Omental fat pad (tissue), 4 donors: ENCODE data around the gene DNAJB2. TPM values are rescaled to one million over a fixed set of nuclear protein-coding genes. Genes with fewer than 3 reads are reported as not detected.

Experiments used
- ATAC-seq: fragments of 150-250 bp; one replicate; pipeline ENCODE4 v1.9.1; 2016; ENCODE audit warnings: mild to moderate bottlenecking, moderate library complexity; ENCODE audit not compliant: low FRiP score
- DNase-seq: peaks from one replicate; pipeline ENCODE4 v3.0.0-alpha.2; 2019; ENCODE audit warnings: low spot score
- total RNA-seq, 4 donors: library from RNA; depleted of rRNA; stranded (reverse); fragments of >200 nt; gene quantifications; one replicate each; pipeline ENCODE4 v1.1.0, GENCODE V29; 2016
- TF ChIP-seq, protein P1 (sequence below), 3 donors: fragments of 450-650 bp; IDR thresholded peaks; one replicate each; pipeline ENCODE4 v1.5.1; 2016 to 2017; ENCODE audit warnings: antibody characterized with exemption in 3 of 3, mild to moderate bottlenecking in 3 of 3, moderate library complexity in 2 of 3

Gene DNAJB2
- total RNA-seq, 4 donors from 2014 or later, result 27.5 to 56.6 (median 46.8) TPM

DNA sequence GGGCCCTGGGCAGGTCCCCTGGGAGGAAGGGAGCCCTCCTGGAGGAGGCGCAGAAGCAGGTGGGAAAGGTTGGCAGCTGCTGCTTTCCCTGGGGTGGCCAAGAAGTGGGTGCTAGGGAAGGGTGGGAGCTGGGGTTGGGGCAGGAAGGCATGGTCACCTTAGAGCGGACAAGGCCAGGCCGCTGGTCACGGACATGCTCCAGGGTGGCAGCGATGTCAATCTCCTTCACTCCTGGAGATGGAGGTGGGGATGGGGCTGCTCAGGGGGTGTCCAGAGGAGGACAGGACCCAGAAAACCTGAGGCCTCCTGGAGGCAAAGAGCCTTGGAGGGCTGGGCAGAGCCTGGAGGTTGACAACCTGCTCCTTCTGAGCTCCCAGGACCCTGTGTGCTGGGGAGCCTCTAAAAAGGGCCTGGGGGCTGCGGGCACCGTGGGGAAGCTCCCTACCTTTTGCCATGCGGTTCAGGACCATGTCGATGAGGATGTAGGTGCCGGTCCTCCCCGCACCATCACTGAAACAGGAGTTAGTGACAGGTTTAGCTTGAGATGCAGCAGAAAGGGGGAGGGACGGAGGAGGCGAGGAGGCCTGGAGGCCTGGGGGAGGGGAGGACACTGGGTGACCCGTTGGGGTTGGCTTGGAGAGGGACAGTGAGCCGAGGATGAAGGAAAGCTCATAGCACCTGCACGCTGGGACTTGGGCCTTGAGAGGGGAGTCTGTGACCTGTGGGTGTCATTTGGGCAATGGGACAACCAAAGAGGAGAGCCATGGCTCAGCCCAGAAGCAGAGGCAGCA lies 11.4 kb downstream of the DNAJB2 start:
- TF ChIP-seq, protein P1, sequence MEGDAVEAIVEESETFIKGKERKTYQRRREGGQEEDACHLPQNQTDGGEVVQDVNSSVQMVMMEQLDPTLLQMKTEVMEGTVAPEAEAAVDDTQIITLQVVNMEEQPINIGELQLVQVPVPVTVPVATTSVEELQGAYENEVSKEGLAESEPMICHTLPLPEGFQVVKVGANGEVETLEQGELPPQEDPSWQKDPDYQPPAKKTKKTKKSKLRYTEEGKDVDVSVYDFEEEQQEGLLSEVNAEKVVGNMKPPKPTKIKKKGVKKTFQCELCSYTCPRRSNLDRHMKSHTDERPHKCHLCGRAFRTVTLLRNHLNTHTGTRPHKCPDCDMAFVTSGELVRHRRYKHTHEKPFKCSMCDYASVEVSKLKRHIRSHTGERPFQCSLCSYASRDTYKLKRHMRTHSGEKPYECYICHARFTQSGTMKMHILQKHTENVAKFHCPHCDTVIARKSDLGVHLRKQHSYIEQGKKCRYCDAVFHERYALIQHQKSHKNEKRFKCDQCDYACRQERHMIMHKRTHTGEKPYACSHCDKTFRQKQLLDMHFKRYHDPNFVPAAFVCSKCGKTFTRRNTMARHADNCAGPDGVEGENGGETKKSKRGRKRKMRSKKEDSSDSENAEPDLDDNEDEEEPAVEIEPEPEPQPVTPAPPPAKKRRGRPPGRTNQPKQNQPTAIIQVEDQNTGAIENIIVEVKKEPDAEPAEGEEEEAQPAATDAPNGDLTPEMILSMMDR (IDR thresholded peaks at IDR 0.05), result no peak
- DNase-seq, result no peak
- ATAC-seq, result no peak

DNA sequence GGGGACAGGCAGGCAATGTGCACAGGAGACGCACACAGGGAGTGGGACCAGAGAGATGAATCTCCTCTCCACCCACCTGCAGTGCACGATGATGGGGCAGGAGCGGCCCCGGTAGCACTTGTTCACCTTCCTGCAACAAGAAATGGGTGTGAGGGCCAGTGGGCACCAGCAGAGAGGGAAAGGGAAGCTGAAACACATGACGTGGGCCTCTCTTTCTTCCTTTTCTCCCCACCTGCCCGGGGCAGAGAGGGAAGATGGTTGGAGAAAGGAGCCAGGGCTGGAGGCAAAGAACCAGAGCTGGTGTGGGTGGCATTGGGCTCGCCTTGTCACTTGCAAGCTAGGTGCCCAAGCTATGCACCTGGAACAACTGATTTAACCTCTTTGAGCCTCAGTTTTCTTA lies 12.2 kb downstream of the DNAJB2 start:
- TF ChIP-seq, protein P1 (IDR thresholded peaks at IDR 0.05), result no peak
- ATAC-seq (no peak), DNase-seq (no peak)

DNA sequence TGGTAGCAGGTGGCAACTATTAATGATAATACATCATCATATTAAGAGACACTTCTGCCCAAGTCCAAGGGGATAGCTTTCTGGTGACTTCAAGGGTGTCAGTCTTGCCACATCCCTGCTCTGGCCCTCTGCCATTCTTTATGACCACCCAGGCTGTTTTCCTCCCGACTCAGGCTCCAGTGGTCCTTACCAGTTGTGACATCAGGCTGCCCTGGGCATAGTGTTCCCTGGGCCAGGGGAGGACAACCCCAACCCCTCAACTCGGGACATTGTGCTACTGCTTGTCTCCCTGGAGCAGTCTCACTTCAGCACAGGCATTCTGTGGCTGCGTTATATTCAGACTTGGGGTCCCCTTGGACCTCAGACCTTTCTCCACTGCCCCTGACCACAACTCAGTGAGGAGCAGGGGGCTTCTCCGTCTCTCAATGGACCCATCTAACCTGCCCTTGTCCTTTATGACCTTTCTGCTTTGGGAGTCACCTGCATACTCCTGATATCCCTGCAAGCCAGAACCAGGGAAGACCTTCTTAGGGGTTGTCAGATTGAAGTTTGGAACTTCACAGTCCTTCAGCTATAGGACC lies 12.8 kb downstream of the DNAJB2 start:
- TF ChIP-seq, protein P1 (IDR thresholded peaks at IDR 0.05), result no peak
- no peak for ATAC-seq

DNA sequence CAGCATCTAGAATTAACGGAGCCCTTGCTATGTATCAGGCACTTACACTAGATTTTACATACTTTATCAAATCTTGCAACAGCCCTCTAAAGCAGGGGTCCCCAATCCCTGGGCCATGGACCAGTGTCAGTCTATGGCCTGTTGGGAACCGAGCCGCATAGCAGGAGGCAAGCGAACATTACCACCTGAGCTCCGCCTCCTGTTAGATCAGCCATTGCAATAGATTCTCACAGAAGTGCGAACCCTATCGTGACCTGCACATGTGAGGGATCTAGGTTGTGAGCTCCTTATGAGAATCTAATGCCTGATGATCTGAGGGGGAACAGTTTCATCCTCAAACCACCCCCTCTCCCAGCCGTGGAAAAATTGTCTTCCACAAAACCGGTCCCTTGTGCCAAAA lies 13.4 kb downstream of the DNAJB2 start:
- ATAC-seq, result no peak
- TF ChIP-seq, protein P1 (IDR thresholded peaks at IDR 0.05), result no peak
- DNase-seq, result no peak

More for the DNA sequence above, 12.8 kb downstream of the DNAJB2 start:
- no peak for DNase-seq

DNA sequence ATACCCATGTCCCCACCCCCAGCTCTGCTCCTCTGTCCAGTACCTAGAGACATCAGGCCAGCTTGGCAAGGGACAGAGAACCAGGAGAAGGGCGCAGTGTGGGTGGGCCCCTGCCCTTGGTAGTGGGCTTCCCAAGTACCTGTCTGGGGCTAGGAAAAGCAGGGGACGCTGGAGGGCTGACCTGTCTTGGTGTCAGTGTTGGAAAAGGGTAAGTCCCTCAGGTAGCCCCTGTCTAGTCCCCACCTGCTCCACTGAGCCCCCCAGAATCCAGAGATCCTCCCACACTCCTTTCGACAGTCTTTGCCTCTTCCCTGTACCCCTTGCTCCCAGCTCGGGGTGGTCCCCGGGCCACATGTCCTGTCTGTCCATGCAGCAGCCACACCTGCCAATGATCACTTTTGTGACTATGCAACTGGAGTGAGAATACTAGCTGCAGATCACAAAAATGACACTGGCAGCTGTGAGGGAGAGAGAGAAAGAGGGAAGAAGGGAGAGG lies 14.6 kb downstream of the DNAJB2 start:
- DNase-seq, result no peak
- no peak for ATAC-seq
- TF ChIP-seq, protein P1 (IDR thresholded peaks at IDR 0.05), result no peak

DNA sequence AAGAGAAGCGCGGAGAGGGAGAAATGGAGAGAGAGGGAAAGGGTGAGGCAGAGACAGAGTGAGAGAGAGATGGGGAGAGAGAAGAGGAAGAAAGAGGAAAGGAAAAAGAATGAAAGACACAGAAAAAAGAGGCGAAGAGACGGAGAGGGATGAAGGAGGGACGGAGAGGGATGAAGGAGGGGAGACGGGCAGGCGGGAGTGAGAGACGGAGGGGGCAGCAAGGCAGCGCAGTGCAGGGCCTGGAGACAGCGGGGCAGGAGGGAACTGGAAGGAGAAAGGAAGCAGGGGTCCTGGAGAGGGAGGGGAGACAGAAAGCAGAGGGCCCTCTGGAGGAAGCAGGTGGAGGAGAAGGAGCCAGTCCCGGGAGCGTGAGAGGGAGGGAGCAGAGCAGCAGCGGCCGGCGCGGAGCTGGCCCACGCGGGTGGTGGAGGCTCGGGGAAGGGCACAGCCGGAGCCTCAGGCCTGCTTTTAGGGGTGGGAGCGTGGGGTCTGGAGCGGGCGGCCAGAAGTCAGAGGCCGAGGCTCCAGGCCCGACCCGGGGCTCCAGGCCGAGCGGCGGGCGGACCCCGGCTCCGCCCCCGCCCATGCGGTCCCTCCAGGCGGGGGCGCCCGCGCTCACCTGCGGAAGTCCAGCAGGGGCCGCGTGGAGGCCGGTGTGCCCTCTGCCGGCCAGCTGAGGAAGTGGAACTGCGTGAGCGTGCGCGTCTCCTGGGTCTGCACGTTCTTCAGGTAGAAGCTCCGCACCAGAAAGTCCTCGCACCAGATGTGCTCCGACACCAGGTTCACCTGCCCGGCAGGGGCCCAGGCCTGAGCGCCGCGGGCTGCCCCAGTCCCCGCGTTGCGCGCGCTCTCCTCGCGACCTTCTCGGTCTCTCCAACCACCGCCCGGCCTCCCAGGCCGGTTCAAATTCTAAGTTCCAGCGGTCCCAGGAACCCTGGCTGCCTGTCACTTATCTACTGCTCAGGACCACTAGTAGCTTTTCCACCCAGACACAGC lies 15.5 kb downstream of the DNAJB2 start:
- TF ChIP-seq, protein P1 (IDR thresholded peaks at IDR 0.05), result peak in 2 of 3 donors; percentile 69 to 98
- ATAC-seq (peak; percentile 92), DNase-seq (peak; percentile 70)
